Right lobe of liver (tissue), 4 donors: ENCODE measurements around the gene TPST2.

ENCODE experiments used
- POLR2A ChIP-seq: fragments of 450-650 bp; IDR thresholded peaks from one replicate; pipeline ENCODE4 v1.6.1; 2017; ENCODE audit warnings: antibody characterized with exemption, mild to moderate bottlenecking
- TF ChIP-seq, protein P1 (sequence below), 4 donors: fragments of 200-600 bp in 3 of 4; fragments of 450-650 bp in 1 of 4; IDR thresholded peaks; one replicate each; pipeline versions ENCODE4 v1.5.1 to v1.8.0; 2016 to 2022; ENCODE audit warnings: antibody characterized with exemption in 4 of 4, mild to moderate bottlenecking in 2 of 4
- donor health status: DM: no; HTN: no; CAD: no.
- donor health status: DM: no; HTN: no; CAD: no.
- donor health status: DM: no; HTN: yes; CAD: no.

DNA sequence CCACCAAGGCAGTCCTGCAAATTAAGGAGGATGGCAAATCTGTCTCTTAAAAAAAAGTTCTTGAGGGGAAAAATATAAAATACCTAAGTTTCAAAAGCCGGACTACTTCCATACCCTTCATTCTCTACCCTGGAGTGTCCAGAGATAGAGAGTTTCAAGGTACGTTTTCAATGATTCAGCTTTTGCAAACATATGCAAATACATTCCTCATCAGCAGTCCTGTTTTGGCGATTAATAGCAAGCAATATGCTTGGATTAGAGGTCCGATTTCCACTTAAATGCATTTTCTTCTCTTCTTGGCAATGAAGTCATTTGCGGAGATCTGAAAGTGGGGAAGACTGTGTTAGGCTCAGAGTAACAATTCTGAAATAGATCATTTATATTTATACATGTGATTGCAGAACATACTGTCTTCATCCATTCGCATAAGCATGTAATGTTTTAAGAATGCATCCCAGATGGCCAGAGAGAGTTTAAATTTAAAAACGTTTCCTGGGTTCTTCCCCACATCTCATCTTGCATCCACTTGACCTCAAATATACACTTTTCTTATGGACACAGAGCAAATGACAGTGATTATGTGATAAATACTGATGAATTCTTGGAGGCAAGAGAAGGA is 63.9 kb downstream of the TPST2 start:
- TF ChIP-seq, protein P1, sequence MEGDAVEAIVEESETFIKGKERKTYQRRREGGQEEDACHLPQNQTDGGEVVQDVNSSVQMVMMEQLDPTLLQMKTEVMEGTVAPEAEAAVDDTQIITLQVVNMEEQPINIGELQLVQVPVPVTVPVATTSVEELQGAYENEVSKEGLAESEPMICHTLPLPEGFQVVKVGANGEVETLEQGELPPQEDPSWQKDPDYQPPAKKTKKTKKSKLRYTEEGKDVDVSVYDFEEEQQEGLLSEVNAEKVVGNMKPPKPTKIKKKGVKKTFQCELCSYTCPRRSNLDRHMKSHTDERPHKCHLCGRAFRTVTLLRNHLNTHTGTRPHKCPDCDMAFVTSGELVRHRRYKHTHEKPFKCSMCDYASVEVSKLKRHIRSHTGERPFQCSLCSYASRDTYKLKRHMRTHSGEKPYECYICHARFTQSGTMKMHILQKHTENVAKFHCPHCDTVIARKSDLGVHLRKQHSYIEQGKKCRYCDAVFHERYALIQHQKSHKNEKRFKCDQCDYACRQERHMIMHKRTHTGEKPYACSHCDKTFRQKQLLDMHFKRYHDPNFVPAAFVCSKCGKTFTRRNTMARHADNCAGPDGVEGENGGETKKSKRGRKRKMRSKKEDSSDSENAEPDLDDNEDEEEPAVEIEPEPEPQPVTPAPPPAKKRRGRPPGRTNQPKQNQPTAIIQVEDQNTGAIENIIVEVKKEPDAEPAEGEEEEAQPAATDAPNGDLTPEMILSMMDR (IDR thresholded peaks at IDR 0.05), result no peak
- peak; percentile 15 for TF ChIP-seq POLR2A
